GM12874 (cell line): ENCODE measurements around the gene ACVR2B.

Source experiments
- TF ChIP-seq, protein P1 (sequence below): IDR thresholded peaks from 2 replicates; pipeline ENCODE4 v1.5.1; 2011; ENCODE audit warnings: low read depth, mild to moderate bottlenecking, control low read depth, low read length, moderate library complexity; ENCODE audit not compliant: insufficient read depth

The ACVR2B gene

DNA sequence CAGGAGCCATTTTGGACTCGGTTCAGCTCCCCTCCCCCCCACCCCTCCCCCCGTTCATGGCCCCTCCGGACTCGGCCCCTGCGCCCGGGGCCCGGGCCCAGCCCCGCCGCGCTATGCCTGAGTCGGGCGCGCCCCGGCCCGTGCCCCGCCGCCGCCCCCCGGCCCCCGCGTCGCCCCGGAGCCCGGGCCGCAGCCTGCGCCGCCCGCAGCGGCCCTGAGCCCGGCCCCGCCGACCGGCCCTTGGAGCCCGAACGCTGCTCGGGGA is 155 bp downstream of the ACVR2B start:
- TF ChIP-seq, protein P1, sequence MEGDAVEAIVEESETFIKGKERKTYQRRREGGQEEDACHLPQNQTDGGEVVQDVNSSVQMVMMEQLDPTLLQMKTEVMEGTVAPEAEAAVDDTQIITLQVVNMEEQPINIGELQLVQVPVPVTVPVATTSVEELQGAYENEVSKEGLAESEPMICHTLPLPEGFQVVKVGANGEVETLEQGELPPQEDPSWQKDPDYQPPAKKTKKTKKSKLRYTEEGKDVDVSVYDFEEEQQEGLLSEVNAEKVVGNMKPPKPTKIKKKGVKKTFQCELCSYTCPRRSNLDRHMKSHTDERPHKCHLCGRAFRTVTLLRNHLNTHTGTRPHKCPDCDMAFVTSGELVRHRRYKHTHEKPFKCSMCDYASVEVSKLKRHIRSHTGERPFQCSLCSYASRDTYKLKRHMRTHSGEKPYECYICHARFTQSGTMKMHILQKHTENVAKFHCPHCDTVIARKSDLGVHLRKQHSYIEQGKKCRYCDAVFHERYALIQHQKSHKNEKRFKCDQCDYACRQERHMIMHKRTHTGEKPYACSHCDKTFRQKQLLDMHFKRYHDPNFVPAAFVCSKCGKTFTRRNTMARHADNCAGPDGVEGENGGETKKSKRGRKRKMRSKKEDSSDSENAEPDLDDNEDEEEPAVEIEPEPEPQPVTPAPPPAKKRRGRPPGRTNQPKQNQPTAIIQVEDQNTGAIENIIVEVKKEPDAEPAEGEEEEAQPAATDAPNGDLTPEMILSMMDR: no peak

GRCh38 chr3:38454178-38454883 is 641 bp downstream of the ACVR2B start:
- TF ChIP-seq, protein P1: no peak

GRCh38 chr3:38454884-38455638 is 1.4 kb downstream of the ACVR2B start:
- TF ChIP-seq, protein P1: no peak

GRCh38 chr3:38455639-38456430 is 2.1 kb downstream of the ACVR2B start:
- TF ChIP-seq, protein P1: no peak

DNA sequence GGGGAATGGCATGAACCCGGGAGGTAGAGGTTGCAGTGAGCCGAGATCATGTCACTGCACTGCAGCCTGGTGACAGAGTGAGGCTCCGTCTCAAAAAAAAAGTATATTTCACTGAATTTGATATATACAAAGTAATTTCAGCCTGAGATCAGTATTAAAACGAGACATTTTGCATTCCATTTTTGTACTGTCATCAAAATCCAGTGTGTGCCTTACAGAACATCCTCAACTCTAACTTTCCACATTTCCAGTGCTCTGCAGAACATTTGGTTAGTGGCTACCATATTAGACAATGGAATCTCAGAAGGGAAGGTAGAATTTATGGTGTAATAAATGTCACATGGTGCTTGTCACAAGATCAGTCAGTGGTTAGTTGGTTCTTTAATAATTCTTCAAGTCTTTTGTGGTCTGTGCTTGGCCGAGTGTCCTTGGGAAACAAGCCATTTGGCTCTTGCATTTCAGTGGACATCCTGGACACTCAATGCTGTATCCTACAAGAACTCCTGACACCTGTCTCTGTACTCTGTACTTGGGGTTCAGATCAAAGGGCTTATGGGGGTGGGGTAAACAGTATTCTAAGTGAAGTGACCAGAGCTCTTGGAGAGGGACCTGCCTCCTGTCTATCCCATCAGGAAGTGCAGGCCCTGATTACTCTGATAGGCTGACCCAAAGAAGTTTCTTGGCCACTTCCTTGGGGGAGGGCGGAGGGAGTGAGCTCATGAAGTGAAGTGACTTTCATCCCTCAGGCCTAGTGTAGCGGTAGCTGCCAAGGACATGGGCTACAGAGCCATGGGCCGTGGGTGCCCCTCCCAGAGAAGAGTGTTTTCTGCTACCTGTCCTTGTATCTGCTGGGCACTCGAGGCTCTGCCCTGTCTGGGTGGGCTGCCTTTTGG is 3.7 kb downstream of the ACVR2B start:
- TF ChIP-seq, protein P1: no peak

DNA sequence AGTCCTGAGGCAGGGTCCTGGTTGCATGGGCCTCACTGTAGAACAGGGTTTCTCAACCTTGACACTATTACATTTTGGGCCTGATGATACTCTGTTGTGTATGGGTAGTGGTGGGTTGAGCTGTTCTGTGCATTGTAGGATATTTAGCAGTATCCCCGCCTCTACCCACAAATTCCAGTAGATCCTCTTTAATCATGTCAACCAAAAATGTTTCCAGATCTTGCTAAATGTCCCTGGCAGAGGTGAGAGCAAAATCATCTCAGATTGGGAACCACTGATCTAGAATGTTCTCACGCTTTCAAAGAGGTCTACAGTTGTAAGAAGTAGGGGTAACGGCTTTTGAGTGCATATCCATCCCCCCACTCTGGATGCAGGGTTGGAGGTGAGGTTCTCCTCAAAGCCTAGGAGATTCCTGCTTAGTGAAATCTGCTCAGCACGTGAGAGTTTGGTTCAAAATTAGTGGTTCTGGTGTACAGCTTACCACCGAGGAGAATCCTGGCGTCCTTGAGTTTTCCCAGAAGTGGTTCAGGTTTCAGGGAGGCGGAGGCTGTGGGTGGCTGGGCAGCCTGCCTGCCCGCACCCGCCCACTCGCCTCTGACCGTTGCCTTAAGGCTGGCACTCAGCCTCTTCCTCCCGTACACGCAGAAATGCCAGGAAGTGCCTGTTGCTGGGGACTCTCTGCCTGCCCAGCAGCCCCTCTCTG is 5.3 kb downstream of the ACVR2B start:
- TF ChIP-seq, protein P1: no peak
